Neural cell (in vitro differentiated cells): ENCODE measurements around the gene SLC10A1. TPM values are rescaled to one million over a fixed set of nuclear protein-coding genes. Genes with fewer than 3 reads are reported as not detected.

ENCODE experiments used
- H2AFZ ChIP-seq: fragments of 200-600, 300-800 bp; sonication (generic), shearing (Covaris generic); 2 replicates; pipeline ENCODE4 v1.6.0; 2014; ENCODE audit warnings: low read depth, mild to moderate bottlenecking, antibody characterized with exemption, low read length, moderate library complexity
- H3F3A ChIP-seq: fragments of 200-600 bp; shearing (Covaris generic); 2 replicates; pipeline ENCODE4 v1.6.1; 2016; ENCODE audit warnings: mild to moderate bottlenecking, moderate library complexity, mixed read lengths, antibody characterized with exemption, low read length; ENCODE audit not compliant: insufficient read depth, poor library complexity, severe bottlenecking
- H3K27ac ChIP-seq: fragments of 200-600, 300-800 bp; sonication (generic), shearing (Covaris generic); 2 replicates; pipeline ENCODE4 v1.5.1; 2014; ENCODE audit warnings: mild to moderate bottlenecking, low read length, moderate library complexity
- H3K27me3 ChIP-seq: fragments of 300-800, 200-600 bp; sonication (generic), shearing (Covaris generic); 2 replicates; pipeline ENCODE4 v1.6.0; 2014; ENCODE audit warnings: mild to moderate bottlenecking, low read depth, low read length, moderate library complexity; ENCODE audit not compliant: insufficient read depth
- H3K36me3 ChIP-seq: fragments of 300-800, 200-600 bp; sonication (generic), shearing (Covaris generic); 2 replicates; pipeline ENCODE4 v1.5.1; 2014; ENCODE audit warnings: mild to moderate bottlenecking, antibody characterized with exemption, low read length, moderate library complexity; ENCODE audit not compliant: insufficient read depth
- H3K4me2 ChIP-seq: fragments of 300-800, 200-600 bp; sonication (generic), shearing (Covaris generic); 2 replicates; pipeline ENCODE4 v1.6.0; 2014; ENCODE audit warnings: mild to moderate bottlenecking, low read length
- H3K4me3 ChIP-seq: fragments of 300-800, 200-600 bp; sonication (generic), shearing (Covaris generic); 2 replicates; pipeline ENCODE4 v1.5.1; 2014; ENCODE audit warnings: mild to moderate bottlenecking, low read length, moderate library complexity
- H3K79me2 ChIP-seq: fragments of 200-600 bp; shearing (Covaris generic); replicated peaks from 2 replicates; pipeline ENCODE4 v1.6.0; 2014; ENCODE audit warnings: mild to moderate bottlenecking, low read length, moderate library complexity; ENCODE audit not compliant: insufficient read depth
- H3K9ac ChIP-seq: fragments of 300-800, 200-600 bp; sonication (generic), shearing (Covaris generic); 2 replicates; pipeline ENCODE4 v1.6.1; 2016; ENCODE audit warnings: mild to moderate bottlenecking, low read length, mixed read lengths
- H3K9me2 ChIP-seq: fragments of 200-600 bp; shearing (Covaris generic); 2 replicates; pipeline ENCODE4 v1.6.1; 2016; ENCODE audit warnings: mild to moderate bottlenecking, low read length, mixed read lengths; ENCODE audit not compliant: insufficient read depth
- H3K9me3 ChIP-seq: fragments of 200-600, 300-800 bp; sonication (generic), shearing (Covaris generic); 2 replicates; pipeline ENCODE4 v1.6.1; 2016; ENCODE audit warnings: mild to moderate bottlenecking, mixed run types, low read length, moderate library complexity, mixed read lengths
- H4K20me1 ChIP-seq: fragments of 200-600 bp; shearing (Covaris generic); 2 replicates; pipeline ENCODE4 v1.6.1; 2016; ENCODE audit warnings: mild to moderate bottlenecking, mixed run types; ENCODE audit not compliant: insufficient read depth
- CTCF ChIP-seq: fragments of 450-650 bp; IDR thresholded peaks from 2 replicates; pipeline ENCODE4 v1.5.1; 2014; ENCODE audit warnings: antibody characterized with exemption, mild to moderate bottlenecking, moderate library complexity; ENCODE audit not compliant: poor library complexity, severe bottlenecking
- EP300 ChIP-seq: fragments of 450-650 bp; conservative IDR thresholded peaks from 2 replicates; pipeline ENCODE4 v1.6.1; 2014; ENCODE audit warnings: antibody characterized with exemption, mild to moderate bottlenecking, moderate library complexity; ENCODE audit not compliant: poor library complexity, severe bottlenecking
- MXI1 ChIP-seq: fragments of 450-650 bp; conservative IDR thresholded peaks from 2 replicates; pipeline ENCODE4 v1.6.1; 2014; ENCODE audit warnings: antibody characterized with exemption, mild to moderate bottlenecking; ENCODE audit not compliant: poor library complexity, severe bottlenecking
- POLR2AphosphoS5 ChIP-seq: IDR thresholded peaks from 2 replicates; pipeline ENCODE4 v1.6.1; 2012
- RAD21 ChIP-seq: fragments of 450-650 bp; conservative IDR thresholded peaks from 2 replicates; pipeline ENCODE4 v1.6.1; 2014; ENCODE audit warnings: antibody characterized with exemption, mild to moderate bottlenecking, moderate library complexity
- SMC3 ChIP-seq: fragments of 450-650 bp; conservative IDR thresholded peaks from 2 replicates; pipeline ENCODE4 v1.6.1; 2014; ENCODE audit warnings: antibody characterized with exemption, mild to moderate bottlenecking, moderate library complexity; ENCODE audit not compliant: poor library complexity
- TAF1 ChIP-seq: IDR thresholded peaks from 2 replicates; pipeline ENCODE4 v1.6.1; 2012; ENCODE audit warnings: low read depth
- polyA plus RNA-seq: library from polyadenylated mRNA; depleted of rRNA; stranded (reverse); fragments of >200 nt; gene quantifications from 2 replicates; pipeline ENCODE4 v1.2.3, GENCODE V29; 2014
- TF ChIP-seq, protein P1 (sequence below): IDR thresholded peaks from 2 replicates; pipeline ENCODE4 v1.6.1; 2012; ENCODE audit warnings: borderline replicate concordance

SLC10A1 gene
- polyA plus RNA-seq, 1 donor from 2014 or later, result not detected

DNA sequence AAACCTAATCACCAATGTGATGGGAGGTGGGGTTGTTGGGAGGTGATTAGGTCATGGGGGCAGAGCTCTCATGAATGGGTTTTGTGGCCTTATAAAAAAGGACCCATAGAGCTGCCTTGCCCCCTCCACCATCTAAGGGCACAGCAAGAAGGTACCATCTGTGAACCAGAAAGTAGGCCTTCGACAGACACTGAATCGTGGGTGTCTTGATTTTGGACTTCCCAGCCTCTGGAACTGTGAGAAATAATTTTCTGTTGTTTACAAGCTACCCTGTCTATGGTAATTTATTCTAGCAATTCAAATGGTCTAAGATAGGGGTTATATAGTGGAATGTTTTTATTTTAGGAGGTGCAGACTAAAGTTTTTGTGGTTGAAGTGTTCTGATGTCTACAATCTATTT lies 7.9 kb upstream of the SLC10A1 start:
- no peak overlapping the region for H3K4me2 ChIP-seq
- H3K27ac ChIP-seq, result no peak overlapping the region
- no peaks in the 10 kb centered on the region for H3F3A ChIP-seq
- H3K4me3 ChIP-seq, result no peak overlapping the region
- no peak overlapping the region for H3K9ac ChIP-seq
- no peak for TF ChIP-seq TAF1
- TF ChIP-seq EP300, result no peak
- TF ChIP-seq MXI1, result no peak
- no peak for TF ChIP-seq CTCF
- TF ChIP-seq SMC3, result no peak
- TF ChIP-seq RAD21, result no peak
- TF ChIP-seq, protein P1, sequence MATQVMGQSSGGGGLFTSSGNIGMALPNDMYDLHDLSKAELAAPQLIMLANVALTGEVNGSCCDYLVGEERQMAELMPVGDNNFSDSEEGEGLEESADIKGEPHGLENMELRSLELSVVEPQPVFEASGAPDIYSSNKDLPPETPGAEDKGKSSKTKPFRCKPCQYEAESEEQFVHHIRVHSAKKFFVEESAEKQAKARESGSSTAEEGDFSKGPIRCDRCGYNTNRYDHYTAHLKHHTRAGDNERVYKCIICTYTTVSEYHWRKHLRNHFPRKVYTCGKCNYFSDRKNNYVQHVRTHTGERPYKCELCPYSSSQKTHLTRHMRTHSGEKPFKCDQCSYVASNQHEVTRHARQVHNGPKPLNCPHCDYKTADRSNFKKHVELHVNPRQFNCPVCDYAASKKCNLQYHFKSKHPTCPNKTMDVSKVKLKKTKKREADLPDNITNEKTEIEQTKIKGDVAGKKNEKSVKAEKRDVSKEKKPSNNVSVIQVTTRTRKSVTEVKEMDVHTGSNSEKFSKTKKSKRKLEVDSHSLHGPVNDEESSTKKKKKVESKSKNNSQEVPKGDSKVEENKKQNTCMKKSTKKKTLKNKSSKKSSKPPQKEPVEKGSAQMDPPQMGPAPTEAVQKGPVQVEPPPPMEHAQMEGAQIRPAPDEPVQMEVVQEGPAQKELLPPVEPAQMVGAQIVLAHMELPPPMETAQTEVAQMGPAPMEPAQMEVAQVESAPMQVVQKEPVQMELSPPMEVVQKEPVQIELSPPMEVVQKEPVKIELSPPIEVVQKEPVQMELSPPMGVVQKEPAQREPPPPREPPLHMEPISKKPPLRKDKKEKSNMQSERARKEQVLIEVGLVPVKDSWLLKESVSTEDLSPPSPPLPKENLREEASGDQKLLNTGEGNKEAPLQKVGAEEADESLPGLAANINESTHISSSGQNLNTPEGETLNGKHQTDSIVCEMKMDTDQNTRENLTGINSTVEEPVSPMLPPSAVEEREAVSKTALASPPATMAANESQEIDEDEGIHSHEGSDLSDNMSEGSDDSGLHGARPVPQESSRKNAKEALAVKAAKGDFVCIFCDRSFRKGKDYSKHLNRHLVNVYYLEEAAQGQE, result no peak
- no peak for TF ChIP-seq POLR2AphosphoS5
- H3K9me2 ChIP-seq, result no peaks in the 10 kb centered on the region
- no peaks in the 10 kb centered on the region for H3K36me3 ChIP-seq
- H3K79me2 ChIP-seq, result no peaks in the 10 kb centered on the region
- no peak overlapping the region for H2AFZ ChIP-seq
- no peaks in the 10 kb centered on the region for H4K20me1 ChIP-seq
- no peaks in the 10 kb centered on the region for H3K27me3 ChIP-seq
- H3K9me3 ChIP-seq, result peaks cover 4% of the 10 kb centered on the region

DNA sequence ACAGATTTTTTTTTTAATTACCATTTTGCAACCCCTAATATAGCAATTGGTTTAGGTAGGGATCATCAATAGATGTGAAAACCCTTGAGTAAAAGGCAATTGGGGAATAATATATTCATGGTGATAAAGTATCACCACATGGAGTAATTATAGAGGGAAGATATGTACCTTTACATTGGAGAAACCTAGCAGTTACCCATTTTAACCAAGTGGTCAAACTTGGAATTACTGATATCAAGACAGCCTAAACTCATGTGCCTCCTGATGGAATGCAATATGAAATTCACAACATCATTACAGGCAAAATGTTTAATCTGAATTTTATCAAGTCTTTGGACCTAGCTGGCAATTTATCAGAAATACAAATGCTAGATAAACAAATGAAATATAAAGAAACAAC lies 6.7 kb upstream of the SLC10A1 start:
- H3K4me3 ChIP-seq, result no peak overlapping the region
- H3K27me3 ChIP-seq, result no peaks in the 10 kb centered on the region
- no peaks in the 10 kb centered on the region for H4K20me1 ChIP-seq
- H3K27ac ChIP-seq, result no peak overlapping the region
- no peaks in the 10 kb centered on the region for H3K9me2 ChIP-seq
- no peaks in the 10 kb centered on the region for H3K79me2 ChIP-seq
- no peaks in the 10 kb centered on the region for H3F3A ChIP-seq
- no peak overlapping the region for H2AFZ ChIP-seq
- TF ChIP-seq, protein P1, result no peak
- TF ChIP-seq CTCF, result peak; percentile 8
- H3K9ac ChIP-seq, result no peak overlapping the region
- no peak overlapping the region for H3K4me2 ChIP-seq
- H3K36me3 ChIP-seq, result no peaks in the 10 kb centered on the region
- H3K9me3 ChIP-seq, result peaks cover 4% of the 10 kb centered on the region
